K562 (cell line): ENCODE measurements around the gene LAMA2. TPM values are rescaled to one million over a fixed set of nuclear protein-coding genes. Genes with fewer than 3 reads are reported as not detected.

Experiments
- ATAC-seq: fragments of 200-7000 bp; cut with Tn5 transposase; 3 replicates; pipeline ENCODE4 v1.9.1; 2020; ENCODE audit warnings: moderate library complexity
- BruUV-seq: library from RNA; stranded (reverse); fragments of 400-500 nt; replicated peaks from 2 replicates; lab custom pipeline; 2021; lab: Mats Ljungman, UMichigan
- CTCF ChIA-PET: fragments of 300-600 bp; formaldehyde crosslinking; extraction: SDS; loops from one replicate; lab custom pipeline; 2021; ENCODE audit warnings: low intra/inter-chr PET ratio; lab: Yijun Ruan, JAX
- POLR2A ChIA-PET: fragments of 300-600, 350-650 bp; sonication (Branson Sonifier 250); formaldehyde crosslinking; extraction: SDS; loops from one replicate; lab custom pipeline; 2021; ENCODE audit warnings: antibody characterized with exemption, inconsistent platforms; lab: Yijun Ruan, JAX
- DNase-seq, 4 experiments: peaks; one replicate each; pipeline versions ENCODE4 v3.0.0 to v3.0.0-alpha.2; 2011 to 2018; ENCODE audit warnings: low spot score in 3 of 4, mixed read lengths in 3 of 4; ENCODE audit errors: extremely low read depth in 1 of 4
- FAIRE-seq: peaks from 2 replicates; lab custom pipeline; 2011; peaks lifted over from hg19 to GRCh38; lab: Jason Lieb, UNC
- H2AFZ ChIP-seq: 2 replicates; pipeline ENCODE4 v1.6.0; 2011; ENCODE audit warnings: low read depth, low read length, control low read depth, inconsistent platforms
- H3K27ac ChIP-seq: fragments of 200-600 bp; 3 replicates; pipeline ENCODE4 v1.8.0; 2011; ENCODE audit warnings: low read depth, mild to moderate bottlenecking, control low read depth, inconsistent platforms, low read length, moderate library complexity, mixed read lengths; ENCODE audit errors: extremely low read depth
- H3K27me3 ChIP-seq, 2 experiments: fragments of 300-600 bp in 1 of 2; 2 replicates in 1 of 2; 3 replicates in 1 of 2; pipeline versions ENCODE4 v1.6.0 to v1.8.0; 2011; ENCODE audit warnings: inconsistent platforms in 2 of 2, low read length in 2 of 2, mild to moderate bottlenecking in 1 of 2, mixed read lengths in 1 of 2, moderate library complexity in 1 of 2; ENCODE audit not compliant: control insufficient read depth in 2 of 2, insufficient read depth in 2 of 2
- H3K36me3 ChIP-seq: fragments of 300-600 bp; 3 replicates; pipeline ENCODE4 v1.8.0; 2011; ENCODE audit warnings: mild to moderate bottlenecking, low read length, inconsistent platforms; ENCODE audit not compliant: control insufficient read depth, insufficient read depth
- H3K4me1 ChIP-seq, 2 experiments: fragments of 200-600 bp in 1 of 2; replicated peaks in 1 of 2; 2 replicates in 1 of 2; 3 replicates in 1 of 2; pipeline versions ENCODE4 v1.5.1 to v1.8.0; 2011; ENCODE audit warnings: inconsistent platforms in 2 of 2, low read length in 2 of 2, mild to moderate bottlenecking in 1 of 2, mixed read lengths in 1 of 2, moderate library complexity in 1 of 2; ENCODE audit not compliant: control insufficient read depth in 2 of 2, insufficient read depth in 2 of 2
- H3K4me2 ChIP-seq: 2 replicates; pipeline ENCODE4 v1.6.1; 2011; ENCODE audit warnings: low read length, control low read depth, inconsistent platforms, mixed read lengths; ENCODE audit not compliant: insufficient read depth
- H3K4me3 ChIP-seq: fragments of 200-600 bp; sonication (generic), shearing (Covaris generic); 2 replicates; pipeline ENCODE4 v1.5.1; 2016; ENCODE audit warnings: control low read depth, inconsistent platforms
- H3K79me2 ChIP-seq: fragments of 200-600 bp; 3 replicates; pipeline ENCODE4 v1.8.0; 2011; ENCODE audit warnings: low read length, inconsistent platforms; ENCODE audit not compliant: control insufficient read depth, insufficient read depth
- H3K9ac ChIP-seq, 2 experiments: 2 replicates each; pipeline versions ENCODE4 v1.6.0 to v1.6.1; 2011; ENCODE audit warnings: low read depth in 2 of 2, low read length in 2 of 2, control low read depth in 1 of 2, inconsistent platforms in 1 of 2, mild to moderate bottlenecking in 1 of 2, mixed read lengths in 1 of 2; ENCODE audit not compliant: insufficient read depth in 1 of 2
- H3K9me1 ChIP-seq: one replicate; pipeline ENCODE4 v1.6.0; 2011; ENCODE audit warnings: inconsistent platforms, mild to moderate bottlenecking, low read length, moderate library complexity; ENCODE audit not compliant: control insufficient read depth, insufficient read depth
- H3K9me3 ChIP-seq: replicated peaks from 2 replicates; pipeline ENCODE4 v1.5.1; 2011; ENCODE audit warnings: low read depth, low read length, inconsistent platforms; ENCODE audit not compliant: control insufficient read depth, insufficient read depth
- H4K20me1 ChIP-seq: replicated peaks from 2 replicates; pipeline ENCODE4 v1.6.1; 2011; ENCODE audit warnings: low read length, inconsistent platforms, mixed read lengths; ENCODE audit not compliant: control insufficient read depth, insufficient read depth
- ARID1B ChIP-seq: fragments of 450-650 bp; IDR thresholded peaks from 2 replicates; pipeline ENCODE4 v1.6.1; 2016; ENCODE audit warnings: antibody characterized with exemption, mild to moderate bottlenecking, inconsistent platforms
- CEBPB ChIP-seq: fragments of 450-650 bp; IDR thresholded peaks from 2 replicates; pipeline ENCODE4 v1.6.1; 2016; ENCODE audit warnings: missing genetic modification characterization, missing compliant biosample characterization
- CHCHD3 ChIP-seq: fragments of 250-450 bp; sonication (Bioruptor Pico); IDR thresholded peaks from 2 replicates; pipeline ENCODE4 v2.1.2; 2022; ENCODE audit warnings: mild to moderate bottlenecking
- GABPB2 ChIP-seq: fragments of 250-450 bp; sonication (Bioruptor Pico); conservative IDR thresholded peaks from 2 replicates; pipeline ENCODE4 v1.5.1; 2021; ENCODE audit warnings: mild to moderate bottlenecking
- SAP30 ChIP-seq: fragments of 200-600 bp; sonication (generic); IDR thresholded peaks from 2 replicates; pipeline ENCODE4 v1.6.1; 2012; ENCODE audit warnings: borderline replicate concordance, low read depth, mild to moderate bottlenecking, moderate library complexity, low read length, control low read depth, inconsistent platforms; ENCODE audit not compliant: insufficient read depth, poor library complexity, severe bottlenecking
- ZKSCAN8 ChIP-seq: fragments of 200-800 bp; sonication (Bioruptor generic); IDR thresholded peaks from 2 replicates; pipeline ENCODE4 v1.6.1; 2016; ENCODE audit warnings: missing genetic modification characterization, missing compliant biosample characterization
- ZNF239 ChIP-seq: fragments of 250-450 bp; sonication (Bioruptor Pico); IDR thresholded peaks from 2 replicates; pipeline ENCODE4 v1.4.0; 2020; ENCODE audit warnings: mild to moderate bottlenecking
- ZNF586 ChIP-seq: fragments of 450-650 bp; formaldehyde crosslinking; conservative IDR thresholded peaks from 2 replicates; pipeline ENCODE4 v1.4.0; 2020; ENCODE audit warnings: mild to moderate bottlenecking, moderate library complexity
- WGBS: fragments of 100-300 bp; shearing (Covaris generic); methylation state at CpG from one replicate; pipeline ENCODE4 v1.1.6; 2016; ENCODE audit warnings: low coverage, mixed read lengths; ENCODE audit not compliant: insufficient coverage; ENCODE audit errors: missing lambda C conversion rate; 5-methylcytosine and 5-hydroxymethylcytosine counted together
- in situ Hi-C: fragments of 300-500 bp; cut with MboI; formaldehyde crosslinking; loops from 4 replicates; pipeline ENCODE4 v1.15.0; 2018; ENCODE audit warnings: inconsistent platforms, mixed read lengths
- intact Hi-C: fragments of 100-400 bp; cut with micrococcal nuclease; formaldehyde crosslinking; loops from 2 replicates; pipeline ENCODE4 v1.14.2; 2022
- polyA plus RNA-seq, 8 experiments: library from polyadenylated mRNA; depleted of rRNA in 4 of 8; stranded (reverse) in 5 of 8; unstranded in 3 of 8; fragments of >200 nt; fragmentation: Nextera tagmentation in 2 of 8; fragmentation: Illumina TruSeq in 1 of 8; extraction: Ambion mirVana in 2 of 8; extraction: Trizol in 1 of 8; gene quantifications; 2 replicates each; pipeline versions ENCODE4 v1.2.1 to v1.2.3, GENCODE V29; 2011 to 2014; ENCODE audit warnings: inconsistent platforms in 1 of 8, missing spikeins in 1 of 8
- total RNA-seq, 7 experiments: library from RNA; depleted of rRNA in 6 of 7; stranded (reverse); fragments of >200 nt in 6 of 7; fragmentation: Illumina TruSeq in 2 of 7; extraction: Trizol in 2 of 7; gene quantifications; 2 replicates each; pipeline versions ENCODE4 v1.2.1 to v1.2.3, GENCODE V29; 2011 to 2021; ENCODE audit warnings: low replicate concordance in 1 of 7
- TF ChIP-seq, protein P1 (sequence below): sonication (generic); formaldehyde crosslinking; IDR thresholded peaks from 2 replicates; pipeline ENCODE4 v1.8.1; 2023; ENCODE audit warnings: mild to moderate bottlenecking, missing genetic modification reagents, moderate library complexity
- TF ChIP-seq, protein P2 (sequence below): IDR thresholded peaks from 3 replicates; pipeline ENCODE4 v1.6.1; 2011; ENCODE audit warnings: borderline replicate concordance, mild to moderate bottlenecking; ENCODE audit not compliant: insufficient read length, insufficient read depth
- TF ChIP-seq, protein P3 (sequence below): fragments of 250-450 bp; sonication (Bioruptor Pico); IDR thresholded peaks from 2 replicates; pipeline ENCODE4 v1.4.0; 2020; ENCODE audit warnings: mild to moderate bottlenecking, moderate library complexity
- TF ChIP-seq, protein P4 (sequence below): fragments of 450-650 bp; IDR thresholded peaks from 2 replicates; pipeline ENCODE4 v1.6.1; 2018; ENCODE audit warnings: mild to moderate bottlenecking, low read depth; ENCODE audit not compliant: partially characterized antibody
- TF ChIP-seq, protein P5 (sequence below): sonication (generic); formaldehyde crosslinking; IDR thresholded peaks from 2 replicates; pipeline ENCODE4 v1.5.0; 2020; ENCODE audit warnings: missing genetic modification reagents

The LAMA2 gene
- total and polyA plus RNA-seq, 9 of the 15 experiments (the other 6 are each of a cell fraction or from before 2014, with no cell fraction given) = 0.04 to 1.5 (median 0.36) TPM

DNA sequence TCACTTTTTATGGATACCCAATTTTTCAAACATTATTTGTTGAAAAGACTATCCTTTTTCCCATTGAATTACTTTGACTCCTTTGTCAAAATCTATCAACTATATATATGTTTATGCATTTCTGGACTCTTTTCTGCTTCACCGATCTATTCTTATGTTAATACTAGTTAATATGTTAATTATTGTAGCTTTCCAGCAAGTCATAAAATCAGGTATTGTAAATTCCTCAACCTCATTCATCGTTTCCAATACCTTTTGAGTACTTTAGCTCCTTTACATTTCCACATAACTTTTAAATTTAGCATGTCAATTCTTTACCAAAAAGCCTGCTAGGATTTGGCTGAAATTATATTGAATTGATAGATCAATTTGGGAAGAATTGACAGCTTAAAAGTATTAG is 419.7 kb downstream of the LAMA2 start:
- intact Hi-C loops (no loop called here), in situ Hi-C loops (no loop called here)
- H3K9me1 ChIP-seq = no peaks in the 10 kb centered on the region
- no TSS peak for BruUV-seq
- no peak overlapping the region for H3K9ac ChIP-seq
- no peaks in the 10 kb centered on the region for H4K20me1 ChIP-seq
- CTCF ChIA-PET = no interaction called here
- 0% methylated on average over 2 of the region's 2 CpGs for WGBS
- no peaks in the 10 kb centered on the region for H3K27me3 ChIP-seq
- H3K4me2 ChIP-seq = no peak overlapping the region
- no peaks in the 10 kb centered on the region for H3K36me3 ChIP-seq
- no peak overlapping the region for H2AFZ ChIP-seq
- POLR2A ChIA-PET = no interaction called here
- no peaks in the 10 kb centered on the region for H3K79me2 ChIP-seq
- no peak for FAIRE-seq
- no peak for ATAC-seq
- no peak overlapping the region for H3K4me3 ChIP-seq
- H3K9me3 ChIP-seq = no peaks in the 10 kb centered on the region
- no peak overlapping the region for H3K27ac ChIP-seq
- no peak for DNase-seq
- TF ChIP-seq SAP30 (no peak), GABPB2 (no peak), ARID1B (no peak), ZKSCAN8 (CRISPR knock-in tag) (no peak), ZNF586 (CRISPR knock-in tag) (no peak), CHCHD3 (CRISPR knock-in tag) (no peak), ZNF239 (CRISPR knock-in tag) (no peak), CEBPB (tag) (no peak)
- TF ChIP-seq, protein P1, sequence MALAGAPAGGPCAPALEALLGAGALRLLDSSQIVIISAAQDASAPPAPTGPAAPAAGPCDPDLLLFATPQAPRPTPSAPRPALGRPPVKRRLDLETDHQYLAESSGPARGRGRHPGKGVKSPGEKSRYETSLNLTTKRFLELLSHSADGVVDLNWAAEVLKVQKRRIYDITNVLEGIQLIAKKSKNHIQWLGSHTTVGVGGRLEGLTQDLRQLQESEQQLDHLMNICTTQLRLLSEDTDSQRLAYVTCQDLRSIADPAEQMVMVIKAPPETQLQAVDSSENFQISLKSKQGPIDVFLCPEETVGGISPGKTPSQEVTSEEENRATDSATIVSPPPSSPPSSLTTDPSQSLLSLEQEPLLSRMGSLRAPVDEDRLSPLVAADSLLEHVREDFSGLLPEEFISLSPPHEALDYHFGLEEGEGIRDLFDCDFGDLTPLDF (CRISPR knock-in tag) = no peak
- TF ChIP-seq, protein P2, sequence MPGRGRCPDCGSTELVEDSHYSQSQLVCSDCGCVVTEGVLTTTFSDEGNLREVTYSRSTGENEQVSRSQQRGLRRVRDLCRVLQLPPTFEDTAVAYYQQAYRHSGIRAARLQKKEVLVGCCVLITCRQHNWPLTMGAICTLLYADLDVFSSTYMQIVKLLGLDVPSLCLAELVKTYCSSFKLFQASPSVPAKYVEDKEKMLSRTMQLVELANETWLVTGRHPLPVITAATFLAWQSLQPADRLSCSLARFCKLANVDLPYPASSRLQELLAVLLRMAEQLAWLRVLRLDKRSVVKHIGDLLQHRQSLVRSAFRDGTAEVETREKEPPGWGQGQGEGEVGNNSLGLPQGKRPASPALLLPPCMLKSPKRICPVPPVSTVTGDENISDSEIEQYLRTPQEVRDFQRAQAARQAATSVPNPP = no peak
- TF ChIP-seq, protein P3, sequence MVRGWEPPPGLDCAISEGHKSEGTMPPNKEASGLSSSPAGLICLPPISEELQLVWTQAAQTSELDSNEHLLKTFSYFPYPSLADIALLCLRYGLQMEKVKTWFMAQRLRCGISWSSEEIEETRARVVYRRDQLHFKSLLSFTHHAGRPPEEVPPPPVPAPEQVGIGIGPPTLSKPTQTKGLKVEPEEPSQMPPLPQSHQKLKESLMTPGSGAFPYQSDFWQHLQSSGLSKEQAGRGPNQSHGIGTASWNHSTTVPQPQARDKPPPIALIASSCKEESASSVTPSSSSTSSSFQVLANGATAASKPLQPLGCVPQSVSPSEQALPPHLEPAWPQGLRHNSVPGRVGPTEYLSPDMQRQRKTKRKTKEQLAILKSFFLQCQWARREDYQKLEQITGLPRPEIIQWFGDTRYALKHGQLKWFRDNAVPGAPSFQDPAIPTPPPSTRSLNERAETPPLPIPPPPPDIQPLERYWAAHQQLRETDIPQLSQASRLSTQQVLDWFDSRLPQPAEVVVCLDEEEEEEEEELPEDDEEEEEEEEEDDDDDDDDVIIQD (CRISPR knock-in tag) = no peak
- TF ChIP-seq, protein P4, sequence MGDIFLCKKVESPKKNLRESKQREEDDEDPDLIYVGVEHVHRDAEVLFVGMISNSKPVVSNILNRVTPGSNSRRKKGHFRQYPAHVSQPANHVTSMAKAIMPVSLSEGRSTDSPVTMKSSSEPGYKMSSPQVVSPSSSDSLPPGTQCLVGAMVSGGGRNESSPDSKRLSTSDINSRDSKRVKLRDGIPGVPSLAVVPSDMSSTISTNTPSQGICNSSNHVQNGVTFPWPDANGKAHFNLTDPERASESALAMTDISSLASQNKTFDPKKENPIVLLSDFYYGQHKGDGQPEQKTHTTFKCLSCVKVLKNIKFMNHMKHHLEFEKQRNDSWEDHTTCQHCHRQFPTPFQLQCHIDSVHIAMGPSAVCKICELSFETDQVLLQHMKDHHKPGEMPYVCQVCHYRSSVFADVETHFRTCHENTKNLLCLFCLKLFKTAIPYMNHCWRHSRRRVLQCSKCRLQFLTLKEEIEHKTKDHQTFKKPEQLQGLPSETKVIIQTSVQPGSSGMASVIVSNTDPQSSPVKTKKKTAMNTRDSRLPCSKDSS = no peak
- TF ChIP-seq, protein P5, sequence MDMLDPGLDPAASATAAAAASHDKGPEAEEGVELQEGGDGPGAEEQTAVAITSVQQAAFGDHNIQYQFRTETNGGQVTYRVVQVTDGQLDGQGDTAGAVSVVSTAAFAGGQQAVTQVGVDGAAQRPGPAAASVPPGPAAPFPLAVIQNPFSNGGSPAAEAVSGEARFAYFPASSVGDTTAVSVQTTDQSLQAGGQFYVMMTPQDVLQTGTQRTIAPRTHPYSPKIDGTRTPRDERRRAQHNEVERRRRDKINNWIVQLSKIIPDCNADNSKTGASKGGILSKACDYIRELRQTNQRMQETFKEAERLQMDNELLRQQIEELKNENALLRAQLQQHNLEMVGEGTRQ (CRISPR knock-in tag) = no peak
- no peaks in the 10 kb centered on the region for H3K4me1 ChIP-seq
